Panc1 (cell line): ENCODE results near the gene ZBTB22. TPM values are rescaled to one million over a fixed set of nuclear protein-coding genes. Genes with fewer than 3 reads are reported as not detected.
A peak's percentile ranks its signal among the peaks of the same experiment; 100 is the strongest.

Experiments
- ATAC-seq: fragments of 200-7000 bp; cut with Tn5 transposase; 2 replicates; pipeline ENCODE4 v1.9.1; 2020; ENCODE audit warnings: mild to moderate bottlenecking, moderate library complexity
- BruUV-seq: library from RNA; stranded (reverse); fragments of 400-500 nt; replicated peaks from 2 replicates; lab custom pipeline; 2021; lab: Mats Ljungman, UMichigan
- CTCF ChIA-PET: fragments of 300-600 bp; sonication (Branson Sonifier 250); formaldehyde crosslinking; loops from one replicate; lab custom pipeline; 2022; ENCODE audit warnings: antibody characterized with exemption; lab: Charles Lee
- POLR2A ChIA-PET: fragments of 300-600 bp; sonication (Branson Sonifier 250); formaldehyde crosslinking; loops from one replicate; lab custom pipeline; 2022; ENCODE audit warnings: antibody characterized with exemption; lab: Charles Lee
- DNase-seq: peaks from one replicate; pipeline ENCODE4 v3.0.0-alpha.2; 2010; ENCODE audit warnings: low read depth, low spot score
- H3K27ac ChIP-seq: 2 replicates; pipeline ENCODE4 v1.5.1; 2011; ENCODE audit warnings: mild to moderate bottlenecking, low read length, inconsistent platforms
- H3K27me3 ChIP-seq: fragments of 200-500 bp; sonication (Bioruptor generic); 2 replicates; pipeline ENCODE4 v1.6.0; 2014; ENCODE audit warnings: low read length, inconsistent platforms; ENCODE audit not compliant: control insufficient read depth, insufficient read depth
- H3K36me3 ChIP-seq: fragments of 200-500 bp; sonication (Bioruptor generic); 2 replicates; pipeline ENCODE4 v1.5.1; 2014; ENCODE audit warnings: inconsistent platforms, mild to moderate bottlenecking, low read length, moderate library complexity; ENCODE audit not compliant: control insufficient read depth, insufficient read depth
- H3K4me1 ChIP-seq: 2 replicates; pipeline ENCODE4 v1.5.1; 2011; ENCODE audit warnings: inconsistent platforms, mild to moderate bottlenecking, low read length, moderate library complexity; ENCODE audit not compliant: control insufficient read depth, insufficient read depth
- H3K4me3 ChIP-seq, 2 experiments: 2 replicates each; pipeline ENCODE4 v1.5.1; 2011 to 2012; ENCODE audit warnings: low read depth in 2 of 2, low read length in 2 of 2, mild to moderate bottlenecking in 2 of 2, inconsistent platforms in 1 of 2, moderate library complexity in 1 of 2
- H3K9me3 ChIP-seq: fragments of 200-500 bp; sonication (Bioruptor generic); 2 replicates; pipeline ENCODE4 v1.5.1; 2014; ENCODE audit warnings: low read depth, mild to moderate bottlenecking, inconsistent platforms, low read length, moderate library complexity; ENCODE audit not compliant: control insufficient read depth, insufficient read depth
- POLR2AphosphoS5 ChIP-seq: IDR thresholded peaks from 2 replicates; pipeline ENCODE4 v1.6.1; 2012; ENCODE audit warnings: mild to moderate bottlenecking, low read depth, low read length, moderate library complexity
- SIN3A ChIP-seq: IDR thresholded peaks from 2 replicates; pipeline ENCODE4 v1.6.1; 2012; ENCODE audit warnings: low read depth, mild to moderate bottlenecking, low read length, moderate library complexity, borderline replicate concordance; ENCODE audit not compliant: insufficient read depth
- TCF7L2 ChIP-seq: IDR thresholded peaks from 2 replicates; pipeline ENCODE4 v1.6.1; 2011; ENCODE audit warnings: mild to moderate bottlenecking, low read depth, low read length, inconsistent platforms
- in situ Hi-C: cut with HindIII; loops from 2 replicates; pipeline ENCODE4 v1.10.0; 2016; ENCODE audit warnings: low sequenced_read_pairs, low pct_unique_long_range_greater_than_20kb
- intact Hi-C: fragments of 100-400 bp; cut with micrococcal nuclease; formaldehyde crosslinking; loops from one replicate; pipeline ENCODE4 v1.10.0; 2022; ENCODE audit not compliant: unreplicated experiment
- total RNA-seq: library from RNA; stranded (reverse); gene quantifications from one replicate; pipeline ENCODE4 v1.2.1, GENCODE V29; 2021; ENCODE audit not compliant: unreplicated experiment
- TF ChIP-seq, protein P1 (sequence below): fragments of 450-650 bp; IDR thresholded peaks from 2 replicates; pipeline ENCODE4 v1.5.1; 2017; ENCODE audit warnings: mild to moderate bottlenecking
- TF ChIP-seq, protein P2 (sequence below), 2 experiments: IDR thresholded peaks; 2 replicates each; pipeline ENCODE4 v1.6.1; 2011 to 2012; ENCODE audit warnings: low read depth in 2 of 2, control low read depth in 1 of 2, low read length in 1 of 2, mild to moderate bottlenecking in 1 of 2, moderate library complexity in 1 of 2; ENCODE audit not compliant: insufficient read depth in 1 of 2

Gene ZBTB22
- total RNA-seq, 1 experiment from 2014 or later, result 16.0 TPM

DNA sequence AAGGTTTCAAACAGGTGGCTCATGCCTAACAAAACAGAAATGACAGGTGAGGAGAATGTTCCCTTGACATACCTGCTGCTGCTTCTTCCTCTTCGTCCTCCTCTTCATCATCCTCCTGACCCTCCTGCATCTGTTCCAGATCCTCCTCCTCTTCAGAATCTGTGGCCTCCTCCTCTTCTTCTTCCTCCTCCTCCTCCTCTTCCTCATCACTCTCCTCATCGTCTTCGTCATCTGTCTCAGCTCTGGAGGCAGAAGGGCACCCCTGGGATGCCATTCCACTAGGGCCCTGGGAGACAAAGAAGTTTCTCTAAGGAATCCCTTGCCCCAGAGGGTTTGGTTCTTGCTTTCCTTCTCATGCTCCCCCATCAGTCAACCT is 2.4 kb upstream of the ZBTB22 start:
- in situ Hi-C loops (no loop called here), intact Hi-C loops (no loop called here)
- Histone ChIP-seq H3K9me3 (no peaks in the 10 kb centered on the region), H3K4me1 (peaks cover 59% of the 10 kb centered on the region), H3K27me3 (no peaks in the 10 kb centered on the region), H3K27ac (peak overlapping the region; percentile 89), H3K36me3 (peaks cover 18% of the 10 kb centered on the region), H3K4me3 (peak overlapping the region; percentile 65 to 81)
- DNase-seq, result no peak
- CTCF ChIA-PET, result no interaction called here
- POLR2A ChIA-PET, result no interaction called here
- TF ChIP-seq, protein P1, sequence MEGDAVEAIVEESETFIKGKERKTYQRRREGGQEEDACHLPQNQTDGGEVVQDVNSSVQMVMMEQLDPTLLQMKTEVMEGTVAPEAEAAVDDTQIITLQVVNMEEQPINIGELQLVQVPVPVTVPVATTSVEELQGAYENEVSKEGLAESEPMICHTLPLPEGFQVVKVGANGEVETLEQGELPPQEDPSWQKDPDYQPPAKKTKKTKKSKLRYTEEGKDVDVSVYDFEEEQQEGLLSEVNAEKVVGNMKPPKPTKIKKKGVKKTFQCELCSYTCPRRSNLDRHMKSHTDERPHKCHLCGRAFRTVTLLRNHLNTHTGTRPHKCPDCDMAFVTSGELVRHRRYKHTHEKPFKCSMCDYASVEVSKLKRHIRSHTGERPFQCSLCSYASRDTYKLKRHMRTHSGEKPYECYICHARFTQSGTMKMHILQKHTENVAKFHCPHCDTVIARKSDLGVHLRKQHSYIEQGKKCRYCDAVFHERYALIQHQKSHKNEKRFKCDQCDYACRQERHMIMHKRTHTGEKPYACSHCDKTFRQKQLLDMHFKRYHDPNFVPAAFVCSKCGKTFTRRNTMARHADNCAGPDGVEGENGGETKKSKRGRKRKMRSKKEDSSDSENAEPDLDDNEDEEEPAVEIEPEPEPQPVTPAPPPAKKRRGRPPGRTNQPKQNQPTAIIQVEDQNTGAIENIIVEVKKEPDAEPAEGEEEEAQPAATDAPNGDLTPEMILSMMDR, result no peak
- TF ChIP-seq TCF7L2 (no peak), POLR2AphosphoS5 (no peak), SIN3A (no peak)
- TF ChIP-seq, protein P2, sequence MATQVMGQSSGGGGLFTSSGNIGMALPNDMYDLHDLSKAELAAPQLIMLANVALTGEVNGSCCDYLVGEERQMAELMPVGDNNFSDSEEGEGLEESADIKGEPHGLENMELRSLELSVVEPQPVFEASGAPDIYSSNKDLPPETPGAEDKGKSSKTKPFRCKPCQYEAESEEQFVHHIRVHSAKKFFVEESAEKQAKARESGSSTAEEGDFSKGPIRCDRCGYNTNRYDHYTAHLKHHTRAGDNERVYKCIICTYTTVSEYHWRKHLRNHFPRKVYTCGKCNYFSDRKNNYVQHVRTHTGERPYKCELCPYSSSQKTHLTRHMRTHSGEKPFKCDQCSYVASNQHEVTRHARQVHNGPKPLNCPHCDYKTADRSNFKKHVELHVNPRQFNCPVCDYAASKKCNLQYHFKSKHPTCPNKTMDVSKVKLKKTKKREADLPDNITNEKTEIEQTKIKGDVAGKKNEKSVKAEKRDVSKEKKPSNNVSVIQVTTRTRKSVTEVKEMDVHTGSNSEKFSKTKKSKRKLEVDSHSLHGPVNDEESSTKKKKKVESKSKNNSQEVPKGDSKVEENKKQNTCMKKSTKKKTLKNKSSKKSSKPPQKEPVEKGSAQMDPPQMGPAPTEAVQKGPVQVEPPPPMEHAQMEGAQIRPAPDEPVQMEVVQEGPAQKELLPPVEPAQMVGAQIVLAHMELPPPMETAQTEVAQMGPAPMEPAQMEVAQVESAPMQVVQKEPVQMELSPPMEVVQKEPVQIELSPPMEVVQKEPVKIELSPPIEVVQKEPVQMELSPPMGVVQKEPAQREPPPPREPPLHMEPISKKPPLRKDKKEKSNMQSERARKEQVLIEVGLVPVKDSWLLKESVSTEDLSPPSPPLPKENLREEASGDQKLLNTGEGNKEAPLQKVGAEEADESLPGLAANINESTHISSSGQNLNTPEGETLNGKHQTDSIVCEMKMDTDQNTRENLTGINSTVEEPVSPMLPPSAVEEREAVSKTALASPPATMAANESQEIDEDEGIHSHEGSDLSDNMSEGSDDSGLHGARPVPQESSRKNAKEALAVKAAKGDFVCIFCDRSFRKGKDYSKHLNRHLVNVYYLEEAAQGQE (IDR thresholded peaks at IDR 0.05; ENCODE audit: insufficient read depth in 1 of 2, low read depth in 2 of 2, low read length in 1 of 2), result no peak
- ATAC-seq, result no peak
- no TSS peak for BruUV-seq

DNA sequence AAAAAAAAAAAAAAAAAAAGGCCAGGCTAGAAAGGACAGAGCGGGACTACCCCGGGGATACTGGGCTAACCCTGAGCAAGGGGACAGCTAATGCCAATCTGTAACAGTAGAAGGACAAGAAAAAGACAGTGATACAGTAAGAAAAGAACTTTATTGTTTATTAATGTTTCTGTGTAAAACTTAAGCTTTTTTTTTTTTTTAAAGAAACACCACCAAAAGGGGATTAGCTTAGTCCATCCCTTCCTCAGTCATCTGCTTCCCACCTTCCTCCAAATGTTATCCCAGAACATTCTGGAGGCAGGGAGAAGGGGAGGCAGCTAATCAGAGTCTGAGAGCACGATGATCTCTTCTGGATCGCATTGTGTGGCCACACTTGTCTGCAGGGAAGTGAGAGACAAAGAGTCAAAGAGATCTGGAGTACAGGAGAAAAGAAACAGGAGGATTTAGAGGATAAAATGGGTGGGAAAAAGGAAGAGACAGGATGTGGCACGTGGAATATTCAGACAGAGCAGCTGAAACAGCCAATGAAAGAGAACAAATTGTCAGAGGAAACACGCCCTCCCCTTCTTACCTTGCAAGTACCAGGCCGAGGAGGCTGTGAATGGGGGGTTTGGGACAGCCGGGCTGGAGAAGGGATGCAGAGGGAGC is 1.0 kb upstream of the ZBTB22 start:
- in situ Hi-C loops (no loop called here), intact Hi-C loops (no loop called here)
- no peak for ATAC-seq
- H3K27ac ChIP-seq, result peak overlapping the region; percentile 89
- BruUV-seq, result no TSS peak
- ChIA-PET CTCF (interaction anchor here (0.6 to 0.9 kb wide), 3 partner anchors 58 to 383 kb away, joined by 3 to 5 read pairs (median 4); no protein-coding TSS in a partner anchor), POLR2A (interaction anchor here (0.6 kb wide), 1 partner anchor 10 kb away, joined by 3 read pairs; no protein-coding TSS in a partner anchor)
- no peaks in the 10 kb centered on the region for H3K9me3 ChIP-seq
- DNase-seq, result no peak
- no peaks in the 10 kb centered on the region for H3K27me3 ChIP-seq
- TF ChIP-seq, protein P2 (IDR thresholded peaks at IDR 0.05; ENCODE audit: insufficient read depth in 1 of 2, low read depth in 2 of 2, low read length in 1 of 2), result no peak
- TF ChIP-seq POLR2AphosphoS5, result no peak
- TF ChIP-seq TCF7L2, result no peak
- no peak for TF ChIP-seq SIN3A
- TF ChIP-seq, protein P1, result no peak
- peak overlapping the region; percentile 60 to 67 for H3K4me3 ChIP-seq
- H3K4me1 ChIP-seq, result peaks cover 55% of the 10 kb centered on the region
- H3K36me3 ChIP-seq, result peaks cover 18% of the 10 kb centered on the region
